ENCODE measurements around the gene MAD1L1. TPM values are rescaled to one million over a fixed set of nuclear protein-coding genes. Genes with fewer than 3 reads are reported as not detected.

Gene MAD1L1
- total and polyA plus RNA-seq, 2 of the 13 experiments (the other 11 are each of a cell fraction or from before 2014, with no cell fraction given) = 17.4 to 64.7 TPM

DNA sequence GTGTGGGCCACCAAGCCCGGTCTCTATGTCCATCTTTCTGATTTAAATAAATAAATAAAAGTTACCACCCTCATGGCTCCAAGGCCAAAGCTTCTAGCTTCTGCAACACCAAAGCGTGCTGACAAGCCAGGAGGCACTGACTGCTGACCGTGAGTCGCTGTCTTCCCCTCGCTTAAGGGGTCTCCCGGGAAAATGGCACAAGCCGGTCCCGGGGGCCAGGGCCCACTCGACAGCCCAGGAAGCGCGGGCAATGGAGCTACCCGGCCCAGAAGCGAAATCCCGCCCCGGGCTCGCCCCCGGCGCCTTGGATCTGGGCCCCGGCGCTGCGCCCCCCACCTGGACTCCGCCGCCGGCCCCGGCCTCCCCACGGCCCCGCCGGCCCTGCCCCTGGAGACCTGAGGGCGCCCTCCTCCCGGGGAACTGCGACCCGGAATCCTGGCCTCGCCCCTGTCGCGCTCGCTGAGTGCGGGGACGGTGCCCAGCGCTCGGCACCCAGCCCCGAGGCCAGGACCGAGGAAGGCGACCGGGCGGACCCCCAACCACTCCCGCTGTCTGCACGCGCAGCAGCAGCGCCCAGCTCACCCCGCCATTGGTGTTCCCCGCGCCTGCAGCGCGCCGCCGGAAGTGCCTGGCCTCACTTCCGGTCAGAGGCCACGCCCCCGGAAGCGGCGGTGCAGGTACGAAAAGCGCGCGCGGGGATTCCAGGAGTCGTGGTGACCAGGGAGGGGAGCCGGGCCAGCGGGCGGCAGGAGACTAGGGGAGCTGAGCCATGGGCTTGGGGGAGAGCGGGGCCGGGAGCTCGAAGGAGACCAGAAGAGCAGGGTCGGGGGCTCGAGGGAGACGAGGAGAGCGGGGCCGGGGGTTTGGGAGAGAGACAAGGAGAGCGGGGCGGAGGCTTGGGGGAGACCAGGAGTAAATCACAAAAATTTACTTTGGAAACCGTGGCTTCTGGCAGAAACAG, 9.1 kb upstream of the MAD1L1 start, which contains the start of the genes MRM2 and NUDT1 (continued):
- TF ChIP-seq SATB2 (CRISPR knock-in tag; IDR thresholded peaks at IDR 0.05) = no peak
- 0 out of 2 replicates have a peak, but pooled peaks have one; percentile 21 for TF ChIP-seq ZBTB7A (CRISPR knock-in tag; IDR thresholded peaks at IDR 0.05)
- TF ChIP-seq, protein P1, sequence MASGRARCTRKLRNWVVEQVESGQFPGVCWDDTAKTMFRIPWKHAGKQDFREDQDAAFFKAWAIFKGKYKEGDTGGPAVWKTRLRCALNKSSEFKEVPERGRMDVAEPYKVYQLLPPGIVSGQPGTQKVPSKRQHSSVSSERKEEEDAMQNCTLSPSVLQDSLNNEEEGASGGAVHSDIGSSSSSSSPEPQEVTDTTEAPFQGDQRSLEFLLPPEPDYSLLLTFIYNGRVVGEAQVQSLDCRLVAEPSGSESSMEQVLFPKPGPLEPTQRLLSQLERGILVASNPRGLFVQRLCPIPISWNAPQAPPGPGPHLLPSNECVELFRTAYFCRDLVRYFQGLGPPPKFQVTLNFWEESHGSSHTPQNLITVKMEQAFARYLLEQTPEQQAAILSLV (CRISPR knock-in tag; IDR thresholded peaks at IDR 0.05; ENCODE audit: borderline replicate concordance) = peak; percentile 77
- TF ChIP-seq, protein P2, sequence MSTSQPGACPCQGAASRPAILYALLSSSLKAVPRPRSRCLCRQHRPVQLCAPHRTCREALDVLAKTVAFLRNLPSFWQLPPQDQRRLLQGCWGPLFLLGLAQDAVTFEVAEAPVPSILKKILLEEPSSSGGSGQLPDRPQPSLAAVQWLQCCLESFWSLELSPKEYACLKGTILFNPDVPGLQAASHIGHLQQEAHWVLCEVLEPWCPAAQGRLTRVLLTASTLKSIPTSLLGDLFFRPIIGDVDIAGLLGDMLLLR (CRISPR knock-in tag; IDR thresholded peaks at IDR 0.05) = peak; percentile 29; the same call in 1 of the 2 replicates
- peak; percentile 53 for TF ChIP-seq XRCC5 (optimal IDR thresholded peaks at IDR 0.05; ENCODE audit: low read length)
- peak; percentile 81; the same call in 1 of the 2 replicates for TF ChIP-seq ZNF878 (CRISPR knock-in tag; IDR thresholded peaks at IDR 0.05)
- peak; percentile 95 for TF ChIP-seq SIN3B (IDR thresholded peaks at IDR 0.05; ENCODE audit: low read length)
- TF ChIP-seq SP5 (CRISPR knock-in tag; IDR thresholded peaks at IDR 0.05; ENCODE audit: borderline replicate concordance, low read depth) = peak; percentile 55; the same call in 1 of the 2 replicates
- no peak for TF ChIP-seq ZNF546 (CRISPR knock-in tag; conservative IDR thresholded peaks at IDR 0.05)
- peak; percentile 76 for TF ChIP-seq ZNF883 (CRISPR knock-in tag; IDR thresholded peaks at IDR 0.05; ENCODE audit: not compliant biosample characterization)
- TF ChIP-seq THAP11 (CRISPR knock-in tag; IDR thresholded peaks at IDR 0.05) = peak; percentile 88
- TF ChIP-seq LCORL (IDR thresholded peaks at IDR 0.05) = no peak
- 0 out of 2 replicates have a peak, but pooled peaks have one; percentile 47 for TF ChIP-seq LCORL (CRISPR knock-in tag; IDR thresholded peaks at IDR 0.05)
- no peak for TF ChIP-seq ZEB1 (IDR thresholded peaks at IDR 0.05; ENCODE audit: insufficient replicate concordance, low read depth)
- no peak for TF ChIP-seq KLF13 (CRISPR knock-in tag; IDR thresholded peaks at IDR 0.05)
- TF ChIP-seq, protein P3, sequence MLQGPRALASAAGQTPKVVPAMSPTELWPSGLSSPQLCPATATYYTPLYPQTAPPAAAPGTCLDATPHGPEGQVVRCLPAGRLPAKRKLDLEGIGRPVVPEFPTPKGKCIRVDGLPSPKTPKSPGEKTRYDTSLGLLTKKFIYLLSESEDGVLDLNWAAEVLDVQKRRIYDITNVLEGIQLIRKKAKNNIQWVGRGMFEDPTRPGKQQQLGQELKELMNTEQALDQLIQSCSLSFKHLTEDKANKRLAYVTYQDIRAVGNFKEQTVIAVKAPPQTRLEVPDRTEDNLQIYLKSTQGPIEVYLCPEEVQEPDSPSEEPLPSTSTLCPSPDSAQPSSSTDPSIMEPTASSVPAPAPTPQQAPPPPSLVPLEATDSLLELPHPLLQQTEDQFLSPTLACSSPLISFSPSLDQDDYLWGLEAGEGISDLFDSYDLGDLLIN (CRISPR knock-in tag; IDR thresholded peaks at IDR 0.05; ENCODE audit: borderline replicate concordance) = no peak
- TF ChIP-seq, protein P4, sequence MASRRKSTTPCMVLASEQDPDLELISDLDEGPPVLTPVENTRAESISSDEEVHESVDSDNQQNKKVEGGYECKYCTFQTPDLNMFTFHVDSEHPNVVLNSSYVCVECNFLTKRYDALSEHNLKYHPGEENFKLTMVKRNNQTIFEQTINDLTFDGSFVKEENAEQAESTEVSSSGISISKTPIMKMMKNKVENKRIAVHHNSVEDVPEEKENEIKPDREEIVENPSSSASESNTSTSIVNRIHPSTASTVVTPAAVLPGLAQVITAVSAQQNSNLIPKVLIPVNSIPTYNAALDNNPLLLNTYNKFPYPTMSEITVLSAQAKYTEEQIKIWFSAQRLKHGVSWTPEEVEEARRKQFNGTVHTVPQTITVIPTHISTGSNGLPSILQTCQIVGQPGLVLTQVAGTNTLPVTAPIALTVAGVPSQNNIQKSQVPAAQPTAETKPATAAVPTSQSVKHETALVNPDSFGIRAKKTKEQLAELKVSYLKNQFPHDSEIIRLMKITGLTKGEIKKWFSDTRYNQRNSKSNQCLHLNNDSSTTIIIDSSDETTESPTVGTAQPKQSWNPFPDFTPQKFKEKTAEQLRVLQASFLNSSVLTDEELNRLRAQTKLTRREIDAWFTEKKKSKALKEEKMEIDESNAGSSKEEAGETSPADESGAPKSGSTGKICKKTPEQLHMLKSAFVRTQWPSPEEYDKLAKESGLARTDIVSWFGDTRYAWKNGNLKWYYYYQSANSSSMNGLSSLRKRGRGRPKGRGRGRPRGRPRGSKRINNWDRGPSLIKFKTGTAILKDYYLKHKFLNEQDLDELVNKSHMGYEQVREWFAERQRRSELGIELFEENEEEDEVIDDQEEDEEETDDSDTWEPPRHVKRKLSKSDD (CRISPR knock-in tag; IDR thresholded peaks at IDR 0.05; ENCODE audit: low read depth) = no peak
- TF ChIP-seq HMGA1 (CRISPR knock-in tag; conservative IDR thresholded peaks at IDR 0.05) = no peak
- TF ChIP-seq, protein P5, sequence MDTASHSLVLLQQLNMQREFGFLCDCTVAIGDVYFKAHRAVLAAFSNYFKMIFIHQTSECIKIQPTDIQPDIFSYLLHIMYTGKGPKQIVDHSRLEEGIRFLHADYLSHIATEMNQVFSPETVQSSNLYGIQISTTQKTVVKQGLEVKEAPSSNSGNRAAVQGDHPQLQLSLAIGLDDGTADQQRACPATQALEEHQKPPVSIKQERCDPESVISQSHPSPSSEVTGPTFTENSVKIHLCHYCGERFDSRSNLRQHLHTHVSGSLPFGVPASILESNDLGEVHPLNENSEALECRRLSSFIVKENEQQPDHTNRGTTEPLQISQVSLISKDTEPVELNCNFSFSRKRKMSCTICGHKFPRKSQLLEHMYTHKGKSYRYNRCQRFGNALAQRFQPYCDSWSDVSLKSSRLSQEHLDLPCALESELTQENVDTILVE (CRISPR knock-in tag; IDR thresholded peaks at IDR 0.05) = 0 out of 2 replicates have a peak, but pooled peaks have one; percentile 27
- peak; percentile 27; the same call in 1 of the 2 replicates for TF ChIP-seq BCL6 (CRISPR knock-in tag; IDR thresholded peaks at IDR 0.05)

Data from HepG2 (cell line).